Right lobe of liver (tissue), 4 donors: Measurements from ENCODE around the gene XRCC3.

ENCODE experiments used
- CTCF ChIP-seq, 4 donors: fragments of 200-600 bp in 3 of 4; fragments of 450-650 bp in 1 of 4; IDR thresholded peaks; one replicate each; pipeline versions ENCODE4 v1.5.1 to v1.8.0; 2016 to 2022; ENCODE audit warnings: antibody characterized with exemption in 4 of 4, mild to moderate bottlenecking in 2 of 4
- POLR2A ChIP-seq: fragments of 450-650 bp; IDR thresholded peaks from one replicate; pipeline ENCODE4 v1.6.1; 2017; ENCODE audit warnings: antibody characterized with exemption, mild to moderate bottlenecking
- donor health status: DM: no; HTN: no; CAD: no.
- donor health status: DM: no; HTN: no; CAD: no.
- donor health status: DM: no; HTN: yes; CAD: no.

DNA sequence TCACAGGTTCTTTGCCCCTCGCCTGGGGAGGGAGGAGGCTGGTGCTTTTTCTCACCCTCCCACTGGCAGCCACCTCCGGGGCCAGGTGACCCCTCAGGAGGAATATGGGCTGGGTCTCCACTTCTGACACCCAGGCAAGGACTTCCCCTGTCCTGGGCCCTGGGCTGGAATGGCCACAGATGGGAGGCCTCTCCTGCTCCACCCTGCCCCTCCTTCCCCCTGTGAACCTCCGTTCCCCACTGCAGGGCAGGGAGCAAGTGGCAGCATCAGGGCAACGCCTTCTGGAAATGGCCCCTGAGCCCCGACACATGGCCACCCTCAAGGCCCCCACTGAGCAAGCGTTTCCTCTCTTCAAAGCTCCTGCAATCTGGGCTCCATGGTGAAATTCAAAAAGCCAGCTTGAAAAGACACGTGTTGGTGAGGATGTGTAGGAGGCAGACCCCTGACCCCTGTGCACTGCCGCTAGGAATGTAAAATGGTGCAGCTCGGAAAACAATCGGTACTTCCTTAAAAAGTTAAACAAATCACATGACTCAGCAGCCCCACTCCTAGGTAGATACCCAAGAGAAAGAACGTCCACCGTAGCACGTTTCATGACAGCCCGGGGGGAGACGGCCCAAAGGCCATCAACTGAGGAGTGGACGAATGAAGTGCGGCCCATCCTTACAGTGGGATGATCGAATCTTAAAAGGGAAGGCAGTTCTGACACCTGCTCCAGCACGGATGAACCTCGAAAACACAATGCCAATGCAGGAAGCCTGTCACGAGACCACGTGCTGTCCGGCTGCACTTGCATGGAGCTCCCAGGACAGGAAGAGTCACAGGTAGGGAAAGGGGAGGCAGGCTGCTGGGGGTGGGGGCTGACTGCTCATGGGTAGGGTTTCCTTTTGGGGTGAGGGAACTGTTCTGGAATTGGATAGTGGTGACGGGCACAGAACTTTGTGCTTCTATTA is 11.5 kb downstream of the XRCC3 start:
- no peak for TF ChIP-seq CTCF (IDR thresholded peaks at IDR 0.05)
- TF ChIP-seq POLR2A, result no peak
